IMR-90 (cell line): Measurements from ENCODE around the gene NT5C. TPM values are rescaled to one million over a fixed set of nuclear protein-coding genes. Genes with fewer than 3 reads are reported as not detected.

Source experiments
- CTCF ChIP-seq: conservative IDR thresholded peaks from 2 replicates; pipeline ENCODE4 v1.5.1; 2012; ENCODE audit warnings: mild to moderate bottlenecking, low read depth, low read length, improper control_type of control experiment
- MAZ ChIP-seq: IDR thresholded peaks from 2 replicates; pipeline ENCODE4 v1.6.1; 2012; ENCODE audit warnings: low read depth, mild to moderate bottlenecking, low read length, improper control_type of control experiment, moderate library complexity, borderline replicate concordance
- RFX5 ChIP-seq: IDR thresholded peaks from 2 replicates; pipeline ENCODE4 v1.8.0; 2012; ENCODE audit warnings: low read depth, mild to moderate bottlenecking, low read length, moderate library complexity
- polyA plus RNA-seq, 3 experiments: library from polyadenylated mRNA; depleted of rRNA; stranded (reverse); fragments of >200 nt; gene quantifications; 2 replicates each; pipeline ENCODE4 v1.2.3, GENCODE V29; 2012; ENCODE audit warnings: low replicate concordance in 1 of 3
- total RNA-seq: library from RNA; depleted of rRNA; stranded (reverse); fragments of >200 nt; gene quantifications from 2 replicates; pipeline ENCODE4 v1.2.3, GENCODE V29; 2012

The NT5C gene
- total and polyA plus RNA-seq, 2 of the 4 experiments (the other 2 are of a cell fraction) = 24.0 to 44.6 TPM

- TF ChIP-seq CTCF = peak; percentile 62
- peak; percentile 57; the same call in 1 of the 2 replicates for TF ChIP-seq MAZ
- no peak for TF ChIP-seq RFX5
These were observed at the start of gene NT5C (continued) for GRCh38 chr17:75131278-75132017.
